Cortex of kidney (tissue), 1 donor: Measurements from ENCODE around the gene SAMD5.
"Not testable (repeated sequence)": the region's sequence is repeated elsewhere in the genome, so short reads cannot be mapped to it uniquely, and the experiment has no call there.

ENCODE experiments used
- DNase-seq: peaks from one replicate; lab custom pipeline; 2025; lab: John Stamatoyannopoulos, UW

Gene SAMD5

DNA sequence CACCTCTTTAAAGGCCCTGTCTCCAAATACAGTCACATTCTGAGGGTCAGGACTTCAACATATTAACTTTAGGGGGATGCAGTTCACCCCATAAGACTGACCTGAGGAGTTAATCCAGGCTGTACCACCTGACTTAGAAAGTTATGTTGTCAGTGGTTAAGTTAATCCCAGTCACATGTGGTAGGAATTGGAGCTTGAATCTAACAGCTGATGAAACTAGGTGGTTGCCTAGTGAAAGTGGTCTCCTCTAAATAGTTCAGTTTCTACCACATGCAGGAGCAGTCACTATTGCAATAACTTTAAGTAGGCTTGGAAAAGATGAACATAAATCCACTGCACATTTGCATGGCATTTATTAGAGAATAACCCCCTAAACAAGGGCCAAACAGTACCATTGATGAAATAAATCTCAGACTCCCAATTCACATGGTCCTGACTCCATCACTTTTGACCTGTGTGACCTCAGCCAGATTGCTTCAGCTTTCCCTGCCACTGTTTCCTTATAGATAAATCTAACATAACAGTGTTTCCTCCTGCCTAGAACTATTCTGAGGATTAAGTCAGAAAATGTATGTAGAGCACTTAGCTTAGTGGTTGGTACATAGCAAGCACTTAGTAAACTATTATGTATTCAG lies 20.1 kb downstream of the SAMD5 start:
- no peak for DNase-seq

DNA sequence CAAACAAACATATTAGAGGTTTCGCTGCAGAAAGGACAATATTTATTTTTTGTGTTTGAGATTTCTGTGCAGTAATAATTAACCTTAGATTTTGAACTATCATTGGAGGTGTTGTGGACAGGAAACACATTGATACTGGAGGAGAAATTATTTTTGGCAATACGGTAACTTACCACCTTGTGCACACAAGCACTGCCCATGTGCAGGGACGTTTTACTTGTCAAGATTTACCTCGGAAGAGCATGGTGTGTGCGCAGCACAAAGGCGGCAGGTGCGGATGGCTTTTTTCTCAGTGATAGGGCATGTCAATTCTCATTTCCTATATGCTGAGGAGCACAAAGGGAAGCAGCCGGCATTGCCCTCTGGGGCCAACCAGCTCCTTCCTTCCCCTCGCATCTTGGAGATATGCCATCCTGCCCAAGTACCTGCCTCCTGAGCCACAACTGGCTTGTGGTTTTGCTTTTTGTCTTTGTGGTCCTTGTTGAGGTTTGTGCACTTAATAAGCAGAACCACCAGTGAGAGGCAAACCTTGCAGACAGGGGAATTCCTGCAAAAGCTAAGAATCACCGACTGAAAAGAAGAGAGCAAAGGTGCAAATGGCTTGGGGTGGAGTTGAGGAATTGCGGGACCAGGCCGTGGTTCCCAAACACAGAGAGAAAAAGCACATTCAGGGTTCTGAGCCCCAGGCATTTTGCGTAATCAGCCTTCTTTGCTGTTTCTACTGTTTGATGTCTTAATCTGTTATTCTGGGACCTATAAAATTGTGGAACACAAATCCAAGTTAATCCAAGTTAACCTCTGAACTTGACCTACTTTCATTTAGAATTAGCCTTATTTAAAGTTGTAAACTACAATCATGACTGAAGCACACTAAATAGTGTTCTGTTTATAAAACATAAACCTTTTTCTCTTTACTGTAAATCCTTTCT lies 21.9 kb downstream of the SAMD5 start:
- no peak for DNase-seq

DNA sequence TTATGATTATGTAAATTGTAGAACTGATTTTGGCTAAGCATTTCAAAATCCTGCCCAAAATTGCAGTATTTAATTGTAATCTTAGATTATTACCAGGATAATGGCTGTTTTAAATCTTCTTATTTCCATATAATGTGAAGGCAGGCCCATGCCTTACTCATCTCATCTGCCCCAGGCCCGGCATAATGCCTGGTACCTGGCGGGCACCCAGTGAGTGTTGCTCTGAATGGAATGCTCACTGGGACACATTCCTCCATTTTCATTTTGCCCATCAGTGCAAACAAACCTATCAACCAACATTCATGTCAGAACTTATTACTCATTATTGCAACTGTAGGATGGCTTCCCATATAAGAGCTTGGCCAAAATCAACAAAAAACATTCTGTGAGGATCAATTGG lies 22.8 kb downstream of the SAMD5 start:
- DNase-seq = no peak

DNA sequence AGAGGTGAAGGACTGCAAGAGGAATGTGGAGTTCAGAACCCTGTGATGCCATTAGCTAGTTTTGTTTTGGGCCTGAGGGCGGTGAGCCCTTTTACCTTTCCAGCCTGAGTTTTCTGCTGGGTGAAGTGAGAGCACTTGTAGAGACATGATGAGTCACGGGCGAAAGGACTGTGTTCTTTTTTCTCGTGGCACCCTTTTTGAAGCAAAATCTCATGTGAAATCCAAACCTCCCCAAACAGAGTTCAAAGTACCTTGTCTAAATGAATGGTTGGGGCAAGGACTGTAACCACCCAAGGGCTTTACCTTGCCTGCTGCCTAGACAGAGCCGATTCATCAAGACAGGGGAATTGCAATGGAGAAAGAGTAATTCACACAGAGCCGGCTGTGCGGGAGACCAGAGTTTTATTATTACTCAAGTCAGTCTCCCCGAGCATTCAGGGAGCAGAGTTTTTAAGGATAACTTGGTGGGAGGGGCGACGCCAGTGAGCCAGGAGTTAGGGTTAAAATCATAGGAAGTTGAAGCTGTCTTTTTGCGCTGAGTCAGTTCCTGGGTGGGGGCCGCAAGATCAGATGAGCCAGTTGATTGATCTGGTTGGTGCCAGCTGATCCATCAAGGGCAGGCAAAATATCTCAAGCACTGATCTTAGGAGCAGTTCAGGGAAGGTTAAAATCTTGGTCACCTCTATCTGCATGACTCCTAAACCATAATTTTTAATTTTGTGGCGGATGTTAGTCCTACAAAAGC lies 25.8 kb downstream of the SAMD5 start:
- no peak for DNase-seq

DNA sequence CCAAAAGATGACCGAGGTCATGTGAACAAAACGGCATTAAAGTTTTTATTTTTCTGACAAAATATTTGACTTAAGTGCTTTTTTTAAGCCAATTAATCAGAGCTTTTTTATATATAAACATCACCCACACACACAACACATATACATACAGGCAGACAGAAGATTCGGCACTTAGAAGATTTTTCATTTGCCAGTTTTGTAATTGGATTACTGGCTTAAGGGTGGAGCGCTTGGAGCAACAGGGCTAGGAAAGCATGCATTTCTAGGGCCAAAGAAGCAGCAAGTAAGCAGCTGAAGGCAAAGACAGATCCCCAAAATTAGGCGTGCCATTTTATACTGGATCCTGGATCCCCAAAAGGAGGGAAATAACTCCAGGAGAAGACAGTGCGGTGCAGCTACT lies 30.3 kb downstream of the SAMD5 start:
- no peak for DNase-seq

DNA sequence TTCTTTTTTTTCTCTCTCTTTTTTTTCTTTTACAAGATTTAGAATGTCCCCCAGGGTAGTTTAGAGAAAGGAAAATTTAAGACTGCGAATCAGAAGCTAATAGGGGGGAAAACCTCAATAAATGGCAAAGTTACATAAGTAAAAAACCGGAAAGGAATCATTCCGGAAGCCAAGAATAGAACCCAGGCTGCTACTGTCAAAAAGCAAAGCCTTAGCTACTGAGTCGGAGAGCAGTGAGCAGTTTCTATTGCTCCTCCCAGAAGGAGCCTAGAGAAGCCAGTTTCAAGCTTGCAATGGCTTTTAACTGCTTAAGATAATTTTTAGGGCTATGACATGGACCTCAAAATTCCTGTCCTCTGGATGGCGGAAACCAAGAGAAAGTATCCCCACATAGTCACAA lies 31.6 kb downstream of the SAMD5 start:
- no peak for DNase-seq

DNA sequence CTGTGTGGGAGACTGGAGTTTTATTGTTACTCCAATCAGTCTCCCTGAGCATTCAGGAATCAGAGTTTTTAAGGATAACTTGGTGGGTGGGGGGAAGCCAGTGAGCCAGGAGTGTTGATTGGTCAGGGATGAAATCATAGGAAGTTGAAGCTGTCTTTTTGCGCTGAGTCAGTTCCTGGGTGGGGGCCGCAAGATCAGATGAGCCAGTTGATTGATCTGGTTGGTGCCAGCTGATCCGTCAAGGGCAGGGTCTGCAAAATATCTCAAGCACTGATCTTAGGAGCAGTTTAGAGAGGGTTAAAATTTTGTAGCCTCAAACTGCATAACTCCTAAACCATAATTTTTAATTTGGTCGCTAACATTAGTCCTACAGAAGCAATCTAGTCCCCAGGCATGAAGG lies 33.9 kb downstream of the SAMD5 start:
- DNase-seq = not testable (repeated sequence)

DNA sequence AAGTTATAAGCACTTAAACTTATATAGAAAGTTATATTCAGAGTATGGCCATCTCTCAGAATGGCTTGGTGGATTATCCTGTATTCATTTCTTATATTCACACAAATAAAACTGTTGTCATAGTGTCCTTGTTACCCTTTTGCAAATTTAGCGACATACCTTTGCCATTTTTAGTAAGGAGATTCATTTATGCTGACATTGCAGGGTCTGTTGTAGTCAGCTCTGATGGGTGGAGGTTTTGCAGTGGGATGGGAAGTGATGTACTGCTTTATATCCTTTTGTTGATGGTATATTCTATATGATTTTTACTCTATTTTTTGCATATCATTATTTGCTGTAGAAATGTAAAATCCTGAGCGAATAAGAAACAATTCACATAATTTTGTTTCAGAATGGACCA lies 35.9 kb downstream of the SAMD5 start:
- no peak for DNase-seq

DNA sequence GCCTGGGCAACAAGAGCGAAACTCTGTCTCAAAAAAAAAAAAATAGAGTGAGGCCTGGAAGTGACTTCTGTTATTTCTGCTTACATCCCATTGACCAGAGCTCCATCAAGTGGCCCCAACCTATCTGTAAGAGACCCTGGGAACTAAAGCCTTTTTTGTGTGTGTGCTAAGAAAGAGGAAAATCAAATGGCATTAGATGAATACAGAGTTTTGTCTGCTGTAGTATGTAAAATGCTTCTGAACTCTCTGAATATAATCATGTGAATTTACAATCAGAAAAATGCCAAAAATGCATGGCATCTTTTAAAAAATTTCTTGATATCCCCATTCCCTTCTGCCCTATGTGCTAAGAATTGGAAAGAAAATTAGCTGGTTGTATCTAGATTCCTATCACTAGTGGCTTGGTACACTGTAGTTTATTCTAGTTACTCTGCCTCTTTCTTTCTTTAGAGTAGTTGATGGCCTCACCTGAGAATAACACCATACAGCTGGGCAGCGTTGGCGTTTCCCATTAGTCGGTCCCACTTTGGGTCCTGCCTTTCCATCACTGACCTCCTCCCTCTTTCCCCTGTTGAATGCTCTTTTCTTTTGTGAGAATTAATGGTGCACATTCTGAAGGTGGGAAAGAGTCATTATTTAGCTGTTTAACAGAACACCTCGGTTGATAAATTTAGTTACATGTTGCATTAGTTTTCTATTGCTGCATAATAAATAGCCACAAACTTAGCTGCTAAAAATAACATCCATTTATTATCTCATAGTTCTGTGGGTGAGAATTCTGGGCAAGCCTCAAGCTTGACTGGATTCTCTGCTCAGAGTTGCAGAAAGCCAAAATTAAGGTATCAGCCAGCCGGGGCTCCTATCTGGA lies 38.2 kb downstream of the SAMD5 start:
- no peak for DNase-seq

DNA sequence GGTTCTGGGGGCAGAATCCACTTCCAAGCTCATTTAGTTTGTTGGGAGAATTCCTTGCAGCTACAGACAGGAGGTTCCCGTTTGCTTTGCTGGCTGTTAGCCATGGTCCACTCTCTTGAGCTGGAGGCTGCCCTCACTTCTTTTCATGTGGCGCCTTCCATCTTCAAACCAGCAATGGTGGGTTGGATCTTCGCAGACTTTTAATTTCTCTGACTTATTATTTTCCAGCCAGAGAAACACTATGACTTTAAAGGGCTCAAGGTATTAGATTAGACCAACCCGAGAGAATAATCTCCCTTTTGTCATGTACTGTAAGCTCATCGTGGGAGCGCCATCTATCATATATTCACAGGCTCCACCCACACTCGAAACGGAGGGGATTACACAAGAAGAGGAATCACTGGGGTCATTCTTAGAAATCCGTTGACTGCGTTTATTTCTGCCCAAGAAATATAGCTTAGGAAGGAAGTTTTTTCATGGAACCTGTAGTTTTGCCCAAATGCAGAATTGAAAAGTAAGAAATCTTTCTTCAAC lies 38.9 kb downstream of the SAMD5 start:
- no peak for DNase-seq

DNA sequence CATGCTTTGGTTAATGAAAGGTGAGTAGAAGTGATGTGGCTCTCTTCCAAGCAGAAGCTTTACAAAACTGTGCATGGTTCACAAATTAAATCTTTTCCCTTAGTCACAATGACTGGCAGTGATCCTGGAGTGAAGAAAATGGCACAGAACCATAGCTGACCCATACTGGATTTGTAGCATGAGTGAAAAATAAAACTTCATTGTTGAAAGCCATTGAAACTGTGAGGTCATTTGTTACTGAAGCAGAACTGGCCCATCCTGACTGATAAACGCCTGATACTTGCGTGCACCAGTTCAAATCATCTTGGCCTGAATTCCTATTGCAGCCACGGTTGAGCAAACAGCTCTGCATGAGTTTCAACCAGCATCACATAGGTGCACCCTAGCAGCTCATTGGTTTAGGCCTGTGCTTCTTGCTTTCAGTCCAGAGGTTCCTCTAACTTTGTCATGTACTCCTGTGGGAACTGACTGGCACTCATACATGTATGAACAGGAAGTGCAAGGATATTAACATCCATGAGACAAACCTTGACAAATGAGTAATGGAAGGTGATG lies 40.5 kb downstream of the SAMD5 start:
- DNase-seq = no peak

DNA sequence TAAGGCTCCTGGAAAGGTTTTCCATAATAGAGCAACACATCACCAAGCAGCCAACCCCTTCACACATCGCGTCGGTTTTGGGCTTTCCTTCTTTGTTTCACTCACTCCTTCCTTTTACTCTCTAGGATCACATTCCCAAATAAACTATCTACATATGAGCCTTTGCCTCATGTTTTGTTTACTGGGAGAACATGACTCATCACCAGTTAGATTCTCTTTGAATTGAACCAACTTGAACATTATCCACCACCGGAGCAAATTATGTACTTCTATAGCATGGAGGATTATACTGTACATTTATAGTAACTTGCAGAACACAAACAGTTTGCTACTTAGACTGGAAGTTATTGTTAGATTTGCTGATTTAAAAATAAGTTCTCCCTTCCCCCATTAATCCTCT lies 41.0 kb downstream of the SAMD5 start:
- DNase-seq = no peak

DNA sequence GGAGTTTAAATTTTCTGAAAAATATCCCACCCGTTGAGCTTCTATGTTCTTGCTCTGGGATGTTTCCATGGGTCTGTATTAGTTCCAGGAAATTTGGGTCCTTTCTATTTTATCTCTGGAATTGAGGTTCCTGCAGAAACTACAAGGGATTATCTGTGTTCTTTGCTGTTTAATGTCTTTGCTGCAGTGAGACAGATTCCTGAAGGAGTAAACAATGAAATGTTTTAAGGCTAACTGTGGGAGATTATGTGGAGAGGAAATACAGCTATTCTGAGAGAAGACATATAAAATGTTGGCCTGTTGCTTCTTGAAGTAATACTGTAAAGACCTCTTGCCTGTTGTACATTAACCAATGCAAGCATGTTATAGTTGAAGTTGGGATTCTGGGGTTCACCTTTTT lies 43.5 kb downstream of the SAMD5 start:
- DNase-seq = no peak

DNA sequence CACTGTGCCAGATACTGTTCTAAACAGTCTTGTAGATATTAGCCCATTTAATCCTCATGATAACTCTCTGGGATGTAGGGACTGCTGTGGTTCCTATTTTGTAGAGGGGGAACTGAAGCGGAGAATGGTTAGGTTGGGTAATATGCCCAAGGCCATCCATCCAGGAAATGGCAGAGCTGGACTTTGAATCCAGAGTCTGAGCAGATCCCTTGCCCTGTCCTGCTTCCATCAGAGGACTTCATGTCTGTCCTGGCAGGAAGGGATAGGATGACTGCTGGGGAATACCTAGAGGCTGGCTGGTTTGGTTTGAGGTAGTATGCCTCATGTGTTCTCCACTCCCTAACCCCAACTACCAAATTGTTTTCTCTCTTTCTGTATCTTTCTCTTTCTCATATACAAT lies 44.6 kb downstream of the SAMD5 start:
- no peak for DNase-seq

DNA sequence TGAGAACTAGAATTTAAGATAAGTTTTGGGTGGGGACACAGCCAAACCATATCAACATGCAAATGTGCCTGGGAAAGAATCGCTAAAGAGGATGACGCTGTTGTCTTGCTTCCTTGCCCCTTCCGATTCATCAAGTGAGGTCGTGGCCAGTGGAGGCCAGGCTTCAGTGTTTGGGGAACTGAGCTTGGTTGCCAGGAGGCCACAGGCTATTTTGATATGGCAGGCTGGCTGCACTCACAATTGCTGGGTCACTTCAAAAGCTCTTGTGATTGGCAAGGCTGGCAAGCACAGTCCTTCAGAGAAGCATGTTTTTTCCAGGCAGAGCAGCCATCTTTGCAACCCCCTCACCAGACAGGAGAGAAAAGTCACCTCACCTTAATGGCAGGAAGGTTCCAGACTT lies 45.8 kb downstream of the SAMD5 start:
- no peak for DNase-seq

DNA sequence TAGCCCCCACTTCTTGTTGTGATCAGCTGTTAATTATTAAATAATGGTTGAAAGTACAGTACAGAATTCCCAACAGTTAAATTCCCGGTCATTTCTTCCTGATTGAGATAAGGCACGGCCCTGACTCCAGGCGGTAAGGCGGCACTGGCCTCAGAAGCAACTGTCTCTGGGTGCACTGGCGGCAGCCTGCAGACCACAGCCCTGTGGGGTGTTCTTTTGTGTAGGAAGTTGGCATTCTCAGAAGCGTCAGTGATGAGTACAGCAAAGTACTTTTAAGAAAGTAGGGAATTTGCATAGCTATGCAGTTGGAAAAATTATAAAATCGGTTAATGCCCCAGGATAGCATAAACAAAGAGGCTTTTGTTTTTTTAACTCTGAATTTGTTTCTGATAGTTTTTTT lies 50.5 kb downstream of the SAMD5 start:
- DNase-seq = no peak

DNA sequence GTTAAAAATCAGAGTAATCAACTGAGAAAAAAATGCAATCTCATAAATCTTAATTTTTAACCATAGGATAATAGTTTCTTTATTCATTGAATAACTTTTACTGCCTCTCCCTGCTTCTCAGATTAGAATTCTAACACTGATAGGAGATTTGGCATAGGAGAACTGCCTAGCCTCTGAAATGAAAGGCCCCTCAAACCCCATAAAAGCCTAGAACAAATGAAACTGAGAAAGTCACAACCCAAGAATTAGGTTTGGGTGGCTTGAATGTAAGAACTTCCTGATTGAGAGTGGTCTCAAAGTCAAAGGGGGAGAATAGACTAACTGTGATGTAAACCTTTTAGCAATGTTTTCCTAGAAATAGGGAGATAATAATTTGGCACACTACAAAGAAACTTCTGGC lies 52.2 kb downstream of the SAMD5 start:
- no peak for DNase-seq

DNA sequence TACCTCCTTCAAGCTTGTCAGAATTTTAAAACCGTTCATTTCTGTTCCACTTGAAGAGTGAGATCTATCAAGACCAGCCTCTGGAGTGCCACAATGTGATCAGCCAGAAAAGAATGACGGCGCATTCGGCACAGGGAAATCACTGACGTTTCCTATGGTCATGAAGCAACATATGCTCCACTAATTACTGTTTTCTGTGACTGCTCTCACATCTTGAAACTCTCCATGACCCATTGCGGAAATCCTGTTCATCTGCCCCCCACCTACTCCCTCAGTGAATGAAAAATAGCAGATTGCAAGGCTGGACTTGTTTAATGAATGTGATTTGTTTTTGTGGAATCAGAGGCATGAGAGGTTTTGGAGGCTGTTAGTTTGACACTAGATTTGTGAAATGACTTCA lies 53.2 kb downstream of the SAMD5 start:
- DNase-seq = no peak

DNA sequence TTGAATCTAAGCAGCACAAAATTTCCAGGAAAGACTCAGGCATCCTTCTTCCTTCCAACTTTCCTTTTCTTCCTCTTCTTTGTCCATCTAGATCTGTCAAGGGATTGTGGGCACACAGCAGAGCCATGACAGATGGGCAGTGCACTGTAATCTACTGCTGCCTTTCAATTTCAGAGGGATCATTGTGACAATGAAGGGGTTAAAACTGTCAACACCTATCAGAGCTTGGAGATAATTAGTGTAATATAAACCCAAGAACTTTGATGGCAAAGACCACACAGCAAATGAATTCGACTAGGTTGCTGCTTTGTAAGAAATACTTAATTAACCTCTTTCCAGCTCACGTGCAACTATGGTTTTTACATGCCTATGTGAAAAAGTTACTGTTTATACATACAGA lies 55.0 kb downstream of the SAMD5 start:
- DNase-seq = no peak

DNA sequence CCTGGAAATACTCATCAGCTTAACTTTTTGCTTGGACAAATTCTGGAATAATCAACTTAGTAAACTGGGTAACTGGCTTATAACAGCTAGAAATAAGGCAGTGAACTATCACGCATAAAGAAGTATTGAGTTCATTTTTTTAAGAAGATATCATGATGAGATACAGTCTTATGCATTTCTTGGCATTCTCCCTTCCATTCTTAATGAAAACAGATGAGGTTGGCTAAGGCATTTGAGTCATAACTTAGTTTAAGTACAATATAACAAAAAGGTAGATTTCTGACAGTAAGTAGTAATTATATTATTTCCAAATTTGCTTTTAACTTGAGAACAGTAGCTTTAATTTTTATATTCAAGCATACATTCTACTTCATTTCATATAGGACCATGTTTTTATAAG lies 56.1 kb downstream of the SAMD5 start:
- no peak for DNase-seq

DNA sequence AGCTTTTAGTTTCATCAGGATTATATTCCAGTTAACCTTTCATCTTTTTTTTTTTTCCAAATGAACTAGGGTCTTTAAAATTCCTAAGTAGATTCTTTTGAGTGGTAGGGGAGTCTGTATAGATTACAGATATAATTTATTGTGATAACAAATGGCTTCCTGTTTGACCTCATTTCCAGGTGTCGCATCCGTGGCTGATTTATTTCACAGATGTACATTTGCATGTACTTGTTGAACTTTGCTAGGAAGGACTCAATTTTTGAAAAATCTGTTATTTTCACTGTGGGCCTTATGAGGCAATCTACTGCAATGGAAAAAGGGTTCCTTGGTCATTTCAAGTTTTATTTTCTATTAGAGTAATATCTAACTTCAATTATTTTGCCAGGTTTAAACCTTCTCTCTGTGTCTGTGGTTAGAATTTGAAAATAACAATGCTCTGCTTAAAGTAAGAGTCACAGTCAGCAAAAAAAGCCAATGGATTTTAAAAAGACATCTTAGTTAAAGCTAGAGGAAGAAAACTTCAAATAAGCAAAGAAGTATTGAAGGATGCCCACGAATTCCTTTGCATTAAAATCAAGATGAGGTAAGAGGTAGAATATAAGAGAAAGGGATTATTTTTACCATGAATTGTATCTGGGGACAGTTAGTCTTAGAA lies 57.9 kb downstream of the SAMD5 start:
- no peak for DNase-seq
